DND-41 (cell line): Measurements from ENCODE around the gene CDS2.

ENCODE experiments used
- CTCF ChIP-seq: IDR thresholded peaks from 2 replicates; pipeline ENCODE4 v1.5.1; 2012; ENCODE audit warnings: borderline replicate concordance, low read length, moderate library complexity, mild to moderate bottlenecking; ENCODE audit not compliant: poor library complexity, severe bottlenecking; ENCODE audit errors: extremely low read depth
- EZH2 ChIP-seq: IDR thresholded peaks from 3 replicates; pipeline ENCODE4 v1.6.1; 2012; ENCODE audit warnings: borderline replicate concordance, low read depth, mild to moderate bottlenecking, moderate library complexity, low read length, inconsistent platforms; ENCODE audit not compliant: severe bottlenecking

GRCh38 chr20:5155404-5155803, 28.6 kb downstream of the CDS2 start:
- TF ChIP-seq CTCF (no peak), EZH2 (no peak)
